HepG2 (cell line): Measurements from ENCODE around the gene TACC2. TPM values are rescaled to one million over a fixed set of nuclear protein-coding genes. Genes with fewer than 3 reads are reported as not detected.

Experiments used
- ATAC-seq: fragments of 200-7000 bp; cut with Tn5 transposase; 3 replicates; pipeline ENCODE4 v1.9.1; 2020; ENCODE audit warnings: mild to moderate bottlenecking, moderate library complexity
- BruUV-seq: library from RNA; stranded (reverse); fragments of 400-500 nt; replicated peaks from 2 replicates; lab custom pipeline; 2021; lab: Mats Ljungman, UMichigan
- CTCF ChIA-PET: fragments of 300-600 bp; formaldehyde crosslinking; extraction: SDS; loops from one replicate; lab custom pipeline; 2021; ENCODE audit warnings: low total read pairs, inconsistent platforms, low intra/inter-chr PET ratio; lab: Yijun Ruan, JAX
- POLR2A ChIA-PET: fragments of 350-600 bp; sonication (Branson Sonifier 250); formaldehyde crosslinking; loops from one replicate; lab custom pipeline; 2020; ENCODE audit warnings: antibody characterized with exemption, inconsistent platforms; lab: Yijun Ruan, JAX
- DNase-seq: peaks from one replicate; pipeline ENCODE4 v3.0.0-alpha.2; 2015; ENCODE audit warnings: low spot score
- FAIRE-seq: peaks from 3 replicates; lab custom pipeline; 2011; peaks lifted over from hg19 to GRCh38; lab: Jason Lieb, UNC
- H2AFZ ChIP-seq: one replicate; pipeline ENCODE4 v1.6.1; 2011; ENCODE audit warnings: low read length, inconsistent platforms
- H3K27ac ChIP-seq: fragments of 300-600 bp; 3 replicates; pipeline ENCODE4 v1.8.0; 2011; ENCODE audit warnings: mixed run types, mild to moderate bottlenecking, mixed read lengths, low read length, inconsistent platforms; ENCODE audit not compliant: insufficient read depth; ENCODE audit errors: extremely low read length
- H3K27me3 ChIP-seq, 2 experiments: fragments of 200-600 bp in 1 of 2; 2 replicates in 1 of 2; 3 replicates in 1 of 2; pipeline versions ENCODE4 v1.6.0 to v1.8.0; 2011; ENCODE audit warnings: low read length in 2 of 2, mild to moderate bottlenecking in 2 of 2, moderate library complexity in 2 of 2, inconsistent platforms in 1 of 2; ENCODE audit not compliant: insufficient read depth in 2 of 2, control insufficient read depth in 1 of 2
- H3K36me3 ChIP-seq, 2 experiments: fragments of 200-600 bp in 1 of 2; replicated peaks in 1 of 2; 2 replicates in 1 of 2; 3 replicates in 1 of 2; pipeline versions ENCODE4 v1.5.1 to v1.8.0; 2011; ENCODE audit warnings: low read length in 2 of 2, inconsistent platforms in 1 of 2; ENCODE audit not compliant: insufficient read depth in 2 of 2, control insufficient read depth in 1 of 2
- H3K4me1 ChIP-seq: 2 replicates; pipeline ENCODE4 v1.5.1; 2012; ENCODE audit warnings: low read length, inconsistent platforms; ENCODE audit not compliant: insufficient read depth
- H3K4me2 ChIP-seq: 2 replicates; pipeline ENCODE4 v1.6.0; 2011; ENCODE audit warnings: low read depth, low read length, inconsistent platforms
- H3K4me3 ChIP-seq, 3 experiments: fragments of 200-600 bp in 1 of 3; sonication (generic), shearing (Covaris generic) in 1 of 3; replicated peaks in 1 of 3; 2 replicates each; pipeline ENCODE4 v1.5.1; 2011 to 2016; ENCODE audit warnings: low read length in 3 of 3, inconsistent platforms in 2 of 3, low read depth in 2 of 3, mild to moderate bottlenecking in 2 of 3, control low read depth in 1 of 3, mixed read lengths in 1 of 3; ENCODE audit not compliant: insufficient read depth in 1 of 3
- H3K79me2 ChIP-seq: one replicate; pipeline ENCODE4 v1.6.1; 2011; ENCODE audit warnings: low read length, inconsistent platforms; ENCODE audit not compliant: insufficient read depth
- H3K9ac ChIP-seq: 2 replicates; pipeline ENCODE4 v1.6.0; 2011; ENCODE audit warnings: mild to moderate bottlenecking, low read depth, low read length, inconsistent platforms; ENCODE audit not compliant: insufficient read depth
- H3K9me3 ChIP-seq: 2 replicates; pipeline ENCODE4 v1.5.1; 2012; ENCODE audit warnings: mild to moderate bottlenecking, low read length
- H4K20me1 ChIP-seq: 2 replicates; pipeline ENCODE4 v1.6.0; 2011; ENCODE audit warnings: inconsistent platforms, mild to moderate bottlenecking, low read length, moderate library complexity; ENCODE audit not compliant: insufficient read depth
- AKAP8 ChIP-seq: sonication (generic); formaldehyde crosslinking; IDR thresholded peaks from 2 replicates; pipeline ENCODE4 v1.5.1; 2020; ENCODE audit warnings: mild to moderate bottlenecking, missing genetic modification reagents
- ARNT2 ChIP-seq: sonication (generic); formaldehyde crosslinking; IDR thresholded peaks from 2 replicates; pipeline ENCODE4 v1.8.0; 2022; ENCODE audit warnings: mild to moderate bottlenecking, low read depth, missing genetic modification reagents, moderate library complexity
- CAMTA2 ChIP-seq: sonication (generic); formaldehyde crosslinking; IDR thresholded peaks from 2 replicates; pipeline ENCODE4 v1.4.0; 2020; ENCODE audit warnings: mild to moderate bottlenecking, missing genetic modification reagents, borderline replicate concordance
- CTCF ChIP-seq: sonication (generic); formaldehyde crosslinking; IDR thresholded peaks from 2 replicates; pipeline ENCODE4 v1.5.0; 2020; ENCODE audit warnings: mild to moderate bottlenecking, missing genetic modification reagents, moderate library complexity
- DRAP1 ChIP-seq: IDR thresholded peaks from 2 replicates; pipeline ENCODE4 v1.6.1; 2016; ENCODE audit warnings: missing genetic modification reagents, missing compliant biosample characterization
- HINFP ChIP-seq: sonication (generic); formaldehyde crosslinking; IDR thresholded peaks from 2 replicates; pipeline ENCODE4 v1.4.0; 2020; ENCODE audit warnings: low read depth, mild to moderate bottlenecking, missing genetic modification reagents
- KLF13 ChIP-seq: sonication (generic); formaldehyde crosslinking; IDR thresholded peaks from 2 replicates; pipeline ENCODE4 v1.4.0; 2020; ENCODE audit warnings: mild to moderate bottlenecking, missing genetic modification reagents
- MAFK ChIP-seq, 2 experiments: IDR thresholded peaks in 1 of 2; conservative IDR thresholded peaks in 1 of 2; 2 replicates each; pipeline ENCODE4 v1.6.1; 2011; ENCODE audit warnings: improper control_type of control experiment in 2 of 2, low read length in 2 of 2
- SAP130 ChIP-seq: IDR thresholded peaks from 2 replicates; pipeline ENCODE4 v1.6.1; 2016; ENCODE audit warnings: low read depth
- SATB2 ChIP-seq: sonication (generic); formaldehyde crosslinking; IDR thresholded peaks from 2 replicates; pipeline ENCODE4 v1.5.0; 2020; ENCODE audit warnings: missing genetic modification reagents
- SMC3 ChIP-seq: IDR thresholded peaks from 2 replicates; pipeline ENCODE4 v1.6.1; 2011; ENCODE audit warnings: low read length, improper control_type of control experiment
- SNRNP70 ChIP-seq: fragments of 200-400 bp; formaldehyde crosslinking; IDR thresholded peaks from 2 replicates; pipeline ENCODE4 v1.6.1; 2017; ENCODE audit warnings: mild to moderate bottlenecking, low read depth, low read length, moderate library complexity
- STAG1 ChIP-seq: sonication (generic); formaldehyde crosslinking; IDR thresholded peaks from 2 replicates; pipeline ENCODE4 v1.4.0; 2020; ENCODE audit warnings: missing genetic modification reagents
- TAF15 ChIP-seq: fragments of 200-400 bp; formaldehyde crosslinking; IDR thresholded peaks from one replicate; pipeline ENCODE4 v1.6.1; 2018; ENCODE audit warnings: mild to moderate bottlenecking, low read depth, low read length; ENCODE audit not compliant: poor library complexity, severe bottlenecking
- TBX3 ChIP-seq: fragments of 450-650 bp; IDR thresholded peaks from 2 replicates; pipeline ENCODE4 v1.6.1; 2017; ENCODE audit warnings: antibody characterized with exemption, mild to moderate bottlenecking, inconsistent platforms, borderline replicate concordance
- ZNF180 ChIP-seq: sonication (generic); formaldehyde crosslinking; IDR thresholded peaks from 2 replicates; pipeline ENCODE4 v1.4.0; 2020; ENCODE audit warnings: low read depth, missing genetic modification reagents, borderline replicate concordance
- ZNF329 ChIP-seq: sonication (generic); formaldehyde crosslinking; IDR thresholded peaks from 2 replicates; pipeline ENCODE4 v1.9.0; 2021; ENCODE audit warnings: low read depth, mild to moderate bottlenecking, missing genetic modification reagents
- ZNF414 ChIP-seq: sonication (generic); formaldehyde crosslinking; IDR thresholded peaks from 2 replicates; pipeline ENCODE4 v1.5.0; 2020; ENCODE audit warnings: missing genetic modification reagents
- ZNF766 ChIP-seq: sonication (generic); formaldehyde crosslinking; IDR thresholded peaks from 2 replicates; pipeline ENCODE4 v1.5.0; 2020; ENCODE audit warnings: missing genetic modification reagents, borderline replicate concordance
- ZNF790 ChIP-seq: sonication (generic); formaldehyde crosslinking; IDR thresholded peaks from 2 replicates; pipeline ENCODE4 v1.8.0; 2022; ENCODE audit warnings: missing genetic modification reagents, mild to moderate bottlenecking, borderline replicate concordance
- ZNF83 ChIP-seq: sonication (generic); formaldehyde crosslinking; IDR thresholded peaks from 2 replicates; pipeline ENCODE4 v1.4.0; 2020; ENCODE audit warnings: missing genetic modification reagents, mild to moderate bottlenecking, borderline replicate concordance
- WGBS: methylation state at CpG from one replicate; pipeline ENCODE4 v1.1.6; 2017; ENCODE audit warnings: low lambda C conversion rate; 5-methylcytosine and 5-hydroxymethylcytosine counted together
- in situ Hi-C: cut with HindIII; loops from 2 replicates; pipeline ENCODE4 v1.10.0; 2017; ENCODE audit warnings: low pct_unique_long_range_greater_than_20kb; ENCODE audit not compliant: extremely low pct_ligation_motif_present
- intact Hi-C: fragments of 100-400 bp; cut with micrococcal nuclease; formaldehyde crosslinking; loops from one replicate; pipeline ENCODE4 v1.10.0; 2022; ENCODE audit not compliant: unreplicated experiment
- polyA plus RNA-seq, 8 experiments: library from polyadenylated mRNA; depleted of rRNA in 3 of 8; stranded (reverse) in 7 of 8; unstranded in 1 of 8; fragments of >200 nt; fragmentation: Illumina TruSeq in 4 of 8; extraction: Trizol in 4 of 8; gene quantifications; 2 replicates each; pipeline versions ENCODE4 v1.2.1 to v1.2.3, GENCODE V29; 2011 to 2016; ENCODE audit warnings: low read depth in 4 of 8, missing spikeins in 1 of 8, mixed read lengths in 1 of 8; ENCODE audit not compliant: insufficient read depth in 1 of 8
- total RNA-seq, 5 experiments: library from RNA; depleted of rRNA; stranded (reverse); fragments of >200 nt; fragmentation: Illumina TruSeq; extraction: Trizol; gene quantifications; 2 replicates each; pipeline ENCODE4 v1.2.3, GENCODE V29; 2016; ENCODE audit warnings: low read depth in 1 of 5

Gene TACC2
- total and polyA plus RNA-seq, 2 of the 13 experiments (the other 11 are each of a cell fraction or from before 2014, with no cell fraction given): 11.8 to 16.0 TPM

- ChIA-PET POLR2A (interaction anchor here (0.6 kb wide), 1 partner anchor 9 kb away, joined by 3 read pairs; no protein-coding TSS in a partner anchor), CTCF (interaction anchor here (0.6 kb wide), 1 partner anchor 38 kb away, joined by 3 read pairs; no protein-coding TSS in a partner anchor)
- no peaks in the 10 kb centered on the region for H3K4me1 ChIP-seq
- H3K27ac ChIP-seq: no peak overlapping the region
- H3K4me3 ChIP-seq: no peak overlapping the region
- no peaks in the 10 kb centered on the region for H4K20me1 ChIP-seq
- H2AFZ ChIP-seq: no peak overlapping the region
- no peak overlapping the region for H3K4me2 ChIP-seq
- H3K9ac ChIP-seq: no peak overlapping the region
- in situ Hi-C loops: no loop called here
- intact Hi-C loops: no loop called here
- WGBS: 92% methylated on average over 7 of the region's 9 CpGs
- H3K27me3 ChIP-seq: no peaks in the 10 kb centered on the region
- peak; percentile 20 for DNase-seq
- FAIRE-seq: peak; percentile 67
- no peaks in the 10 kb centered on the region for H3K9me3 ChIP-seq
- H3K36me3 ChIP-seq: peaks cover 6 to 11% of the 10 kb centered on the region in 2 experiments; a peak in 3 of 5 replicates
- H3K79me2 ChIP-seq: no peaks in the 10 kb centered on the region
- ATAC-seq: peak; percentile 55
- BruUV-seq: no TSS peak
- no peak for TF ChIP-seq KLF13 (CRISPR knock-in tag)
- no peak for TF ChIP-seq ZNF329
- no peak for TF ChIP-seq ARNT2
- TF ChIP-seq ZNF414 (CRISPR knock-in tag): no peak
- no peak for TF ChIP-seq ZNF766 (CRISPR knock-in tag)
- TF ChIP-seq AKAP8 (CRISPR knock-in tag): no peak
- no peak for TF ChIP-seq SATB2
- no peak for TF ChIP-seq HINFP
- TF ChIP-seq SNRNP70: no peak
- peak; percentile 32 for TF ChIP-seq CTCF (CRISPR knock-in tag)
- no peak for TF ChIP-seq MAFK (conservative IDR thresholded peaks at IDR 0.05 in 1 of 2, IDR thresholded peaks at IDR 0.05 in 1 of 2; ENCODE audit: low read length in 2 of 2)
- TF ChIP-seq SAP130 (CRISPR knock-in tag): no peak
- TF ChIP-seq ZNF83 (CRISPR knock-in tag): no peak
- TF ChIP-seq STAG1 (CRISPR knock-in tag): peak; percentile 31
- TF ChIP-seq TBX3: no peak
- TF ChIP-seq TAF15: no peak
- no peak for TF ChIP-seq ZNF180 (CRISPR knock-in tag)
- TF ChIP-seq DRAP1 (CRISPR knock-in tag): no peak
- TF ChIP-seq CAMTA2 (CRISPR knock-in tag): no peak
- no peak for TF ChIP-seq ZNF790
- TF ChIP-seq SMC3: peak; percentile 38; the same call in 1 of the 2 replicates
These were observed 100.5 kb downstream of the TACC2 start for GRCh38 chr10:122089311-122090017.
